A673 (cell line): Measurements from ENCODE around the gene DCLK1. TPM values are rescaled to one million over a fixed set of nuclear protein-coding genes. Genes with fewer than 3 reads are reported as not detected.

Experiments
- BruUV-seq: library from RNA; stranded (reverse); fragments of 400-500 nt; replicated peaks from 2 replicates; lab custom pipeline; 2021; lab: Mats Ljungman, UMichigan
- CTCF ChIA-PET: fragments of 300-600 bp; sonication (Branson Sonifier 250); formaldehyde crosslinking; loops from one replicate; lab custom pipeline; 2022; ENCODE audit warnings: antibody characterized with exemption; lab: Charles Lee
- POLR2A ChIA-PET: fragments of 300-600 bp; sonication (Branson Sonifier 250); formaldehyde crosslinking; loops from one replicate; lab custom pipeline; 2022; ENCODE audit warnings: antibody characterized with exemption; ENCODE audit not compliant: low non-redundant PET; lab: Charles Lee
- DNase-seq: peaks from one replicate; pipeline ENCODE4 v3.0.0-alpha.2; 2015; ENCODE audit warnings: low spot score
- H3K27ac ChIP-seq: fragments of 200-600 bp; sonication (generic); 2 replicates; pipeline ENCODE4 v1.5.1; 2016; ENCODE audit warnings: mixed run types, low read depth, mild to moderate bottlenecking, mixed read lengths, antibody characterized with exemption, low read length; ENCODE audit not compliant: poor library complexity, severe bottlenecking
- H3K27me3 ChIP-seq: fragments of 200-600 bp; sonication (generic); replicated peaks from 2 replicates; pipeline ENCODE4 v1.6.1; 2017; ENCODE audit warnings: mixed run types, low read depth, mild to moderate bottlenecking, mixed read lengths, antibody characterized with exemption, low read length; ENCODE audit not compliant: insufficient read depth, poor library complexity
- H3K36me3 ChIP-seq: fragments of 200-600 bp; sonication (generic); 2 replicates; pipeline ENCODE4 v1.6.1; 2016; ENCODE audit warnings: mixed run types, mild to moderate bottlenecking, mixed read lengths, antibody characterized with exemption, low read length; ENCODE audit not compliant: insufficient read depth, poor library complexity, severe bottlenecking
- H3K4me1 ChIP-seq: fragments of 200-600 bp; sonication (generic); 2 replicates; pipeline ENCODE4 v1.6.1; 2017; ENCODE audit warnings: mixed run types, mild to moderate bottlenecking, mixed read lengths, antibody characterized with exemption, low read length; ENCODE audit not compliant: insufficient read depth, poor library complexity, severe bottlenecking
- H3K4me3 ChIP-seq: fragments of 200-600 bp; sonication (generic); 2 replicates; pipeline ENCODE4 v1.5.1; 2016; ENCODE audit warnings: low read depth, mixed run types, mild to moderate bottlenecking, mixed read lengths, low read length; ENCODE audit not compliant: poor library complexity, severe bottlenecking
- H3K9me3 ChIP-seq: fragments of 200-600 bp; sonication (generic); 2 replicates; pipeline ENCODE4 v1.6.1; 2016; ENCODE audit warnings: mixed run types, low read depth, mild to moderate bottlenecking, mixed read lengths, antibody characterized with exemption, low read length; ENCODE audit not compliant: poor library complexity, severe bottlenecking
- EZH2 ChIP-seq: fragments of 200-600 bp; sonication (generic); IDR thresholded peaks from 2 replicates; pipeline ENCODE4 v1.6.1; 2017; ENCODE audit warnings: borderline replicate concordance, low read depth, mild to moderate bottlenecking, mixed read lengths, antibody characterized with exemption, low read length; ENCODE audit not compliant: poor library complexity, severe bottlenecking
- intact Hi-C: fragments of 100-400 bp; cut with micrococcal nuclease; formaldehyde crosslinking; loops from one replicate; pipeline ENCODE4 v1.10.0; 2022; ENCODE audit not compliant: unreplicated experiment
- total RNA-seq: library from RNA; stranded (reverse); gene quantifications from 2 replicates; pipeline ENCODE4 v1.2.3, GENCODE V29; 2021
- TF ChIP-seq, protein P1 (sequence below): fragments of 300-800, 200-600 bp; sonication (generic); conservative IDR thresholded peaks from 2 replicates; pipeline ENCODE4 v1.5.1; 2017; ENCODE audit warnings: low read depth, mild to moderate bottlenecking, antibody characterized with exemption, low read length, moderate library complexity, mixed read lengths

DCLK1 gene
- total RNA-seq, 1 experiment from 2014 or later: 11.2 TPM

DNA sequence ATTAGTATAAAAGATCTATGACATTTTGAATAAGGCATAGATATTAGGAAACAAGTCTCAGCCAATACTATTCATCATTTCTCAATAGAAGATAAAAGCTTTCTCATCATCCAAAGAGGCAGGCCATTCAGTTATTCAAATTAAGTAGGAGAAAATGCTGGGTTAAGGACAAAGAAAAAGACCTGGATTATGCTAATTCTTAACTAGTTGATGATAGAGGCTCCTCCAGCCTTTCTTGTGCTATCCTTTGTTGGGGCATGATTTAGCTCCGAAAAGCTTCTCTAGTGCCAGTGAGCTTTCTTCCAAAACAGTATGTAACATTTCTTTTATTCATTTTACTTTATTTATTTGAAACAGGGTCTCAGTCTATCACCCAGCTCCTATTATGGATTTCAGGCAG, 223.0 kb downstream of the DCLK1 start:
- ChIA-PET CTCF (no interaction called here), POLR2A (no interaction called here)
- intact Hi-C loops: no loop called here
- BruUV-seq: no TSS peak
- no peak for TF ChIP-seq EZH2
- TF ChIP-seq, protein P1, sequence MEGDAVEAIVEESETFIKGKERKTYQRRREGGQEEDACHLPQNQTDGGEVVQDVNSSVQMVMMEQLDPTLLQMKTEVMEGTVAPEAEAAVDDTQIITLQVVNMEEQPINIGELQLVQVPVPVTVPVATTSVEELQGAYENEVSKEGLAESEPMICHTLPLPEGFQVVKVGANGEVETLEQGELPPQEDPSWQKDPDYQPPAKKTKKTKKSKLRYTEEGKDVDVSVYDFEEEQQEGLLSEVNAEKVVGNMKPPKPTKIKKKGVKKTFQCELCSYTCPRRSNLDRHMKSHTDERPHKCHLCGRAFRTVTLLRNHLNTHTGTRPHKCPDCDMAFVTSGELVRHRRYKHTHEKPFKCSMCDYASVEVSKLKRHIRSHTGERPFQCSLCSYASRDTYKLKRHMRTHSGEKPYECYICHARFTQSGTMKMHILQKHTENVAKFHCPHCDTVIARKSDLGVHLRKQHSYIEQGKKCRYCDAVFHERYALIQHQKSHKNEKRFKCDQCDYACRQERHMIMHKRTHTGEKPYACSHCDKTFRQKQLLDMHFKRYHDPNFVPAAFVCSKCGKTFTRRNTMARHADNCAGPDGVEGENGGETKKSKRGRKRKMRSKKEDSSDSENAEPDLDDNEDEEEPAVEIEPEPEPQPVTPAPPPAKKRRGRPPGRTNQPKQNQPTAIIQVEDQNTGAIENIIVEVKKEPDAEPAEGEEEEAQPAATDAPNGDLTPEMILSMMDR: no peak
- H3K27me3 ChIP-seq: no peaks in the 10 kb centered on the region
- no peak overlapping the region for H3K27ac ChIP-seq
- H3K4me1 ChIP-seq: no peaks in the 10 kb centered on the region
- no peak for DNase-seq
- H3K4me3 ChIP-seq: no peak overlapping the region
- H3K36me3 ChIP-seq: no peaks in the 10 kb centered on the region
- H3K9me3 ChIP-seq: no peaks in the 10 kb centered on the region

DNA sequence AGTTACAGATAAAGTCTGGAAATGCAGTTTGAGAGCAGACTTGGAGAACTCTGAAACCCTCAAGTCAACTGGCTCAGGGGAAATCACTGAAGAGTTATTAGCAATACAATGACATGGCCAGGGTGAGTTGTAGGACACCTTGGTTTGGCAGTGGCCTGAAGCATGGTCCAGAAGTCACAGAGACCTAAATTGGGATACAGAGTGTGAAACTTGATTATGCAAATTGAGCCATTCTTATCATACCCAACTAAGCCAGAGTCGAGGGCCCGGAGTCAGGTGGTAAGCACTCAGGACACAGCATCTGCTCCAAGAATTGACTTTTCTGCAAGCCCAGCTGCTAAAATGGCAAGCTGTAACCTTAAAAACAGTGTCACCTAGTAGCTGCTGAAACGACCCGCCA, 224.5 kb downstream of the DCLK1 start:
- POLR2A ChIA-PET: no interaction called here
- Histone ChIP-seq H3K36me3 (no peaks in the 10 kb centered on the region), H3K4me1 (no peaks in the 10 kb centered on the region), H3K27ac (no peak overlapping the region), H3K27me3 (no peaks in the 10 kb centered on the region), H3K9me3 (no peaks in the 10 kb centered on the region), H3K4me3 (no peak overlapping the region)
- CTCF ChIA-PET: no interaction called here
- BruUV-seq: no TSS peak
- DNase-seq: no peak
- intact Hi-C loops: no loop called here
- no peak for TF ChIP-seq EZH2
- TF ChIP-seq, protein P1: no peak

DNA sequence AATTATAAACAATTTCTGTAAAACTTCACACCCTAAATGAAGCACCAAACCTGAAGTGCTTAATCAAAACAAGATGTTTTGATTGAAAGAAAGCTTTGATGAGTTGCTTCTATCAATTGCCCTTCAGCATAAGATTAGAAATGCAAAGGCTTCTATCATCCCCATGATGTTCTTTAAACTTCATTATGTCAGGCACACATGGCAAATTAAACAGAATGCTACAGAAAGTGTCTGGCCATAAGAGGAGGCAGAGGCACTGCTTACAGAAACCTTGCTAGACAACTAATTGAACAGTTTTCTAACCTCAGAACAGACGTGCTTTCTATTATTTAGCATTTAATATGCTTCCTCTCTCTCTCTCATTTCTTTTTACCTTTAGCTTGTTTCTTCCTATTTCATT, 228.1 kb downstream of the DCLK1 start:
- H3K9me3 ChIP-seq: no peaks in the 10 kb centered on the region
- no peaks in the 10 kb centered on the region for H3K36me3 ChIP-seq
- no peaks in the 10 kb centered on the region for H3K4me1 ChIP-seq
- no peak for DNase-seq
- ChIA-PET CTCF (no interaction called here), POLR2A (no interaction called here)
- intact Hi-C loops: no loop called here
- H3K27me3 ChIP-seq: no peaks in the 10 kb centered on the region
- TF ChIP-seq, protein P1: no peak
- TF ChIP-seq EZH2: no peak
- no TSS peak for BruUV-seq
- no peak overlapping the region for H3K27ac ChIP-seq
- no peak overlapping the region for H3K4me3 ChIP-seq
